ENCODE measurements around the gene RBM12.
"Not testable (repeated sequence)": the region's sequence is repeated elsewhere in the genome, so short reads cannot be mapped to it uniquely, and the experiment has no call there.

Gene RBM12

GRCh38 chr20:35698298-35699126 lies 33.8 kb upstream of the RBM12 start:
- DNase-seq (ENCODE audit: low read depth): no peak

- DNase-seq (ENCODE audit: low read depth): no peak
Observed at GRCh38 chr20:35697696-35698297, 33.1 kb upstream of the RBM12 start.

GRCh38 chr20:35695978-35696377 lies 31.3 kb upstream of the RBM12 start:
- no peak for DNase-seq (ENCODE audit: low read depth)

DNA sequence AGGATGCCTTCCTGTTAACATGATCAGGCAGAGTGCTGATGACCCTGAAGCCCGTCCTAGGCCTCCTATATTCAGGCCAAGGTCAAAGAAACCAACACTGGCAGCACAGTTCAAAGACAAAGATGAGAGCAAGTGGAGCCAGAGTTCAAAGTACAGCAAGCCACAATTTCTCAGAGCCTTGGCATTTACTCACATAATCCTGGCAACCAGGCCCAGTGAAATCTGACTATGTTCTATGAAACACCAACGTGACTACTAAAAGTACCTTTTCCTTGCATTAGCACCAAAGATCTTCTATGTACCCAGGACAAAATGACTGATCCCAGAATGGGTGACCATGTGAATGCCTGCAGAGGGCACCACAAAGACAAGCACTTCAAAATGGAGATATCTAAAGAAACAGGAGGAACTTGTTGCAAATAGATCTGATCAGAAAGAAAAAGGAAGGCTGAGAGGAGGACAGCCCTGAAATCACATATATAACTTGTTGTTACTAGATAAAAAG lies 30.6 kb upstream of the RBM12 start:
- DNase-seq (ENCODE audit: low read depth): no peak

- DNase-seq (ENCODE audit: low read depth): no peak
Observed at GRCh38 chr20:35690265-35690664, 25.6 kb upstream of the RBM12 start.

GRCh38 chr20:35686872-35687271 lies 22.2 kb upstream of the RBM12 start:
- DNase-seq (ENCODE audit: low read depth): not testable (repeated sequence)

- DNase-seq (ENCODE audit: low read depth): not testable (repeated sequence)
Observed at GRCh38 chr20:35685368-35685767, 20.7 kb upstream of the RBM12 start.

DNA sequence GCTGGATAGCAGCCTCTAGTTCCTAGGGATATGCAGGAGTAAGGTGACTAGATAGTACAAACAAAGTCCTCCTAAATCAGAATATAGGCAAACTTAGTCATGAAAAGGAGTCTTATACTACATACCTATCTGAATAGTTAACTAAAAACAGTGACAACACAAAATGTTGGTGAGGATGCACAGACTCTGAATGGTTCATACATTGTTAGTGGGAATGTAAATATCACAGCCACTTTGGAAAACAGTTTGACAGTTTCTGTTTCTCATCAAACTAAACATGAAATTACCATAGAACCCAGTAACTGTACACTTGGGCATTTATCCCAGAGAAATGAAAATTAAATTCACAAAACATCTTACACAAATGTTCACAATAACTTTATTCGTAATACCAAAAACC lies 17.3 kb upstream of the RBM12 start:
- no peak for DNase-seq (ENCODE audit: low read depth)

DNA sequence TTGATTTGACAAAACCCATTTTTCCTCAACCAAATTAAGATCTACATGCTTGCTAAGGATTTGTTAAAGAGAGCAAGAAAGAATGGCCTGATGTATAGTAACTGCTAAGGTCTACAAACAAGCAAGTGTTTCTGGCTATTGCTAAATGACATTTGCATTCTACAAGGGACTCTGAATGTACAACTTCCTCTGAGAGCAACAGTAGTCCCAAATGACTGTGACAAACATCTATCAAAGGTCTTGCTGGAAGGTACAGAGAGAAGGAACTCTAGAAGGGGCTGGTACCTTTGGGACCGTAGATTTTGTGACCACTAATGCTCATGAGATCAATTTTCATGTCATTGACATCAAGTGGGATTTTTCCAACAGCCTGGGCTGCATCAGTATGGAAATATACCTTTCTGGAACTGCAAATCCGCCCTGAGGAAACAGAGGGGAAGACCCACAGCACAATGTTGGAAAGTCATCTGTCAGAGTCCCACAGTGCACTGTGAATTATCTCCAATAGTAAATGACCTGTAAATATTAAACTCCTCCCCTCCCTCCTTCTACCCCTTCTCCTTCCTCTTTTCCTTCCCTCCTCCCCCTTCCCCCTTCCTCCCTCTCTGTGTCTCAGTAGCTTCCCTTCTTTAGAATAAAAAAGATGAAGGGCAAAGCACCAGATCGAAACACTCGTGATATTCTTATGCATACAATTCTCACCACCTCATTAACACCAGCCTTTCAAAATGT lies 15.9 kb upstream of the RBM12 start:
- no peak for DNase-seq (ENCODE audit: low read depth)

DNA sequence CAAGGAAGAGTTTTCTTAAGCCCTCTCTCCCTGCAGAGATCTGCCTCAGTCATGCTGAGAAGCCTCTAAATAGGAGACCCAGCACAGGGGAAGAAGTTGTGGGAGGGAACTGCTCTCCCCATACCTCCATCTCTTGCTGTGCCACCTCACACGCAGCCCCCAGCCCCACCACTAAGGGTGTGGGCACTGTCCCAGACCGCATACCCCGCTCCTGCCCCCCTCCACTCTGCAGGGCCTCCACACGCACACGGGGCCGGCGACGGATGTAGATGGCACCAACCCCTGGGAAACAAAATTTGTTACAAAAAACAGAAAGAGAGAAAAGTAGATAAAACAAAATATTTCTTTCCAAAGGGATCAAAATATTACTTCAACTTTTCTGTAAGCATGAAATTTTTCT lies 10.2 kb upstream of the RBM12 start:
- DNase-seq (ENCODE audit: low read depth): no peak

DNA sequence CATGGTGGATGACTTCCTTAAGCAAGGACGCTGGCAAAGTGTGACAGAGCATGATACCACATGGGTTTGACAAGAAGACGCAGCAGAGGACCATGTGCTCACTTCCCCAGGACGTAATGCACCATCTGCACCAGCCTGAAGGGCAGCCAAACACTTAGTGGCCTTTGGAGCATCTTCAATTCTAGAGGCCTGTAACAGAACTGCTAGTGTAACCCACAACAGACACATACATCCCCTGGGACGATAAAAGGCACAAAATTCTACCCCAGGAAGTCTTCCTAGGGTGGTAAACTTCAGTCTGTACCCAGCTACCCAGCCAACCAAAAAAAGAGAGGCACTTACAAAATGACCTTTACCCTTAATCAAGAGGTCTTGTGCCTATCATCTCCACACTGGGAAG lies 9.2 kb upstream of the RBM12 start:
- DNase-seq (ENCODE audit: low read depth): no peak

GRCh38 chr20:35669681-35670080 lies 5.0 kb upstream of the RBM12 start:
- no peak for DNase-seq (ENCODE audit: low read depth)

DNA sequence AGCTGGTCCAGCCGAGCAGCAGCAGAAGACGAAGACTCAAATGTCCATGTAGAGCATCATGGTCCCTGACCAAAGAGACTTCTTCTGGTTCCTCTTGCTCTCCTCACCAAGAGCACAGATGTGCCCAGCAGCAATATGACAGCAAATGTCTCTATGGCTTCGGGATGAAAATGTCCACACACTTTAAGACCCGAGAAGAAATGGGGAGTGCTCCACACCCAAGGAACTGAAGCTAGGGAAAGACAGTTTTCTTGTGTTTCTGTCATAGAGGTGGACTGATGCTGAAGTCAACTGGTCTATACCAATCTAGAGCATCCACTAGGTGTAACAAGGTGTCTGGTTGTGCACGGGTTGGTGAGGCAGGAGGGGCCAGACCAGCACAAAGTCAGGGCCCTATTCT lies 4.5 kb upstream of the RBM12 start:
- DNase-seq (ENCODE audit: low read depth): no peak

DNA sequence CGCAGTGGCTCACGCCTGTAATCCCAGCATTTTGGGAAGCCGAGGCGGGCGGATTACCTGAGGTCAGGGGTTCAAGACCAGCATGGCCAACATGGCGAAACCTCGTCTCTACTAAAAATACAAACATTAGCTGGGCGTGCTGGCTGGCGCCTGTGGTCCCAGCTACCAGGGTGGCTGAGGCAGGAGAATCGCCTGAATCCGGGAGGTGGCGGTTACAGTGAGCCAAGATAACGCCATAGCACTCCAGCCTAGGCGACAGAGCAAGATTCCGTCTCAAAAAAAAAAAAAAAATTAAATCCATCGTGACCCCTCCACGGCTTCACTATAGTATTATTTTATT lies 1.2 kb upstream of the RBM12 start:
- DNase-seq (ENCODE audit: low read depth): no peak

DNA sequence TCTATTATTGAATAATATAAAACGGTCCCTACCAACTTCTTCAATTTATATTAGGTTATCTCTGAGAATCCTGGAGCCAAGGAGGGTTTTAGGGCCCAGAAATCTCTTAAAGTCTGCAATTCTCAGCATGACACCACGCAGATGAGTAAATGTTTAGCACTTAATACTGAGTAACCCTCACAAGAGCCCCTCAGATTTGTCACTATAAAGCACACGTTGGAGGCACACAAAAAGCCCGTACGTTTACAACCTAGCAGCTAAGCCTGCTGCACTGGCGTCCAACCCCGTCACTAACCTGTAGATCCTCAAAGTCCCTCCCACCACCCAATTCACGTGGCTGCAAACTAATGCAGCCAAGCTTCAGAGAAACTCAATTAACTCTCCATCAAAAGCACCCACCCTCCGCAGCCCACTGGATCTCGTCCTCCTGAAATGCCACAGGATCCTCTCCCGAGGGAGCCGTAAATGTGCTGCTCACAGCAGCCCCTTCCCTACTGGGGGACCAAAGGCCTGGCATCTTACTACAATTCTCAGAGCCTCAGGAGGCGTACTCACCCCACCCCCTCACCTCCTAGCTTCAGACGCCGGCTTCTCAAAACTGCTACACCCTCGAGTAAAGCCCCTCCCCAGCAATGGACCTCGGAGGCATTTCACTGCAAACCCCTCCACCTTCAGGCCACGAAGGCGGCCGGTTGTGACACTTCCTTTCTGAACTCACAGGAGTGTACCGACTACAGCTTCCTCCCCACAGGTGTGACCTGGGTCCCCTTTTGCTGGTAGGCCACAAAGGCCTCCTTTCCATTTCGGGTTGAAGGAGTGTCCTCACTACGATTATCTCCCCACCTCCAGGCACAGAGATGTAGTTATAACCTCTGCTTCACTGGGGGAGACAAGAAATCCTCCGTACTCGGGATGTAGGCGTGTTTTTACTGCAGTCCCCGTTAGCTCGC lies 909 bp downstream of the RBM12 start:
- peak; percentile 27 for DNase-seq (ENCODE audit: low read depth)

- no peak for DNase-seq (ENCODE audit: low read depth)
Observed at GRCh38 chr20:35662551-35662950, 2.1 kb downstream of the RBM12 start.

DNA sequence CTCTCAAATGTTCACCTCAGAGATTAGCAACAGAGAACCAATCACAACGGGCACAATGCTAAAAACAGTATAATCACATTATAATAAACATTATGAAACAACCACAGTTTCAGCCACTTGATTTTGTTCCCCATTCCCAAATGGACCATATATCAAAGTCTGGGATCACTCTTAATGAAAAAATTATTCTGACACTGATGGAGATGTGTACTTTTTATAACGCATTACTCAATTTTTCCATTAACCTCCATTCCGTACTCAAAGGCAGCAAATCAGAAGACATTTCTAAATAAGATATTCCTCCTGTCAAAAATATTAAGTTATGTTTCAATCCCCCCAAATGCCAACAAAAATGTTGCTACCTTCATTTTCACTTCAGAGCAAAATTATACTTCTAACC lies 2.8 kb downstream of the RBM12 start:
- no peak for DNase-seq (ENCODE audit: low read depth)

- no peak for DNase-seq (ENCODE audit: low read depth)
Observed at GRCh38 chr20:35661053-35661452, 3.6 kb downstream of the RBM12 start.

GRCh38 chr20:35660122-35660937 lies 4.4 kb downstream of the RBM12 start:
- DNase-seq (ENCODE audit: low read depth): no peak

DNA sequence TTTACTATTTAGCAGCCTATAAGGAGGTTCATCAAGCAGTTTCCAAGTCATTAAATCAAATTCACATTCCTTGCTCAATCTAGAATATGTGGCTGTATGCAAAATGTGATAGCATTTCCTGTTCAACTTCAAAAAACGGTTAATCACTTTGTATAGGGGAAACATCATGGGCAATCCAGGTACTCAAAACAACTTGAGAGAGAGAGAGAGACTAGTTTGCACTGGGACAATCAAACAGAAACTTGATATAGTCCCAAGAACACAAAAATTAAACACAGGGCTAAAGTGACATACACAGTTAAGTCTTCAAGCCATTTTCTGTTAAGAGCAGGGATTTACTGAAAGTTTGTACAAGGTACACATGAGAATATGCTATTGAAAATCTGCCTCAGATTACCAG lies 7.4 kb downstream of the RBM12 start:
- no peak for DNase-seq (ENCODE audit: low read depth)

DNA sequence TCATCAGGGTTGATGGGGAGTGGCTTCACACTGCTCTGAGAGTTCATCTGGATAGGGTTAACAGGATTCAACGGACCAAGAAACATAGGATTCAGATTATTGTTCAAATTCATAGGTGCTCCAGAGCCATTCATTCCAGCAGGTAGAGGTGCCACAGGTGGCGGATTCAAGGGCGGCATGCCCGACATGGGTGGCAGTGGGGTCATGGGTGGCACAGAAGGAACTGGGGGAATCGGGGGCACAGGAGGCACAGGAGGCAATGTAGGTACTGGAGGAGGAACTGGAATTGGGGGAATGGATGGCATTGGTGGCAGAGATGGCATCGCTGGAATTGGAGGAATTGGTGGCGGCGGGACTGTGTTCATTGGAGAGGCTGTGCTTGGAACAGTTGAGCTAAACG lies 10.3 kb downstream of the RBM12 start:
- no peak for DNase-seq (ENCODE audit: low read depth)

Measured in stimulated activated CD8-positive, alpha-beta memory T cell treated with anti-CD3 and anti-CD28 coated beads, Interleukin-7, amount 100 ng/mL, for 24 hours (primary cell).